GM12892 (cell line): ENCODE data around the gene TRPM2.

ENCODE experiments used
- POLR2A ChIP-seq: IDR thresholded peaks from 2 replicates; pipeline ENCODE4 v1.6.1; 2011; ENCODE audit warnings: low read depth, low read length, control low read depth
- POLR2AphosphoS5 ChIP-seq: IDR thresholded peaks from 2 replicates; pipeline ENCODE4 v1.6.1; 2011; ENCODE audit warnings: low read depth, low read length, control low read depth

DNA sequence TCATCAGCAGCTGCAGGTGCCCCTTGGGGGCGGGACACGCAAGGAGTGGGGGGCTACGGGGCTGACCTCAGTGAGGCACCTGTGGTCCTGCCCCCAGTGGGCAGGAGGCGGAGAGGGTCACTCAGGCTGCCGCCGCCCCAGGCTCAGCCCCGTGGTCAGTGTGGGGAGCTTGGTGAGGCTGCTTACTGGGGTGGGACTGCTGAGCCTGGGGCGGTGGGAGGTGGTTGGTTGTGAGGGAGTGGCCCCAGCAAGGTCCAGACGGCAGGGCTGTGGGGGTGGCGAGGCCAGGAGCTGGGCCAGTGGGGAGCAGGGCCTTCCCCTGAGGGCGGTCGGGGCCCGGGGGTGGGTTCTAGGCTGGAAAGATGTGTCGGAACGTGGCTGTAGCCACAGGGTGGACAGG is 39.3 kb upstream of the TRPM2 start:
- TF ChIP-seq POLR2A (no peak), POLR2AphosphoS5 (no peak)
